ENCODE data around the gene AGPAT2. TPM values are rescaled to one million over a fixed set of nuclear protein-coding genes. Genes with fewer than 3 reads are reported as not detected.

AGPAT2 gene
- total and polyA plus RNA-seq, 2 of the 4 experiments (the other 2 are of a cell fraction) = 16.1 to 39.5 TPM

DNA sequence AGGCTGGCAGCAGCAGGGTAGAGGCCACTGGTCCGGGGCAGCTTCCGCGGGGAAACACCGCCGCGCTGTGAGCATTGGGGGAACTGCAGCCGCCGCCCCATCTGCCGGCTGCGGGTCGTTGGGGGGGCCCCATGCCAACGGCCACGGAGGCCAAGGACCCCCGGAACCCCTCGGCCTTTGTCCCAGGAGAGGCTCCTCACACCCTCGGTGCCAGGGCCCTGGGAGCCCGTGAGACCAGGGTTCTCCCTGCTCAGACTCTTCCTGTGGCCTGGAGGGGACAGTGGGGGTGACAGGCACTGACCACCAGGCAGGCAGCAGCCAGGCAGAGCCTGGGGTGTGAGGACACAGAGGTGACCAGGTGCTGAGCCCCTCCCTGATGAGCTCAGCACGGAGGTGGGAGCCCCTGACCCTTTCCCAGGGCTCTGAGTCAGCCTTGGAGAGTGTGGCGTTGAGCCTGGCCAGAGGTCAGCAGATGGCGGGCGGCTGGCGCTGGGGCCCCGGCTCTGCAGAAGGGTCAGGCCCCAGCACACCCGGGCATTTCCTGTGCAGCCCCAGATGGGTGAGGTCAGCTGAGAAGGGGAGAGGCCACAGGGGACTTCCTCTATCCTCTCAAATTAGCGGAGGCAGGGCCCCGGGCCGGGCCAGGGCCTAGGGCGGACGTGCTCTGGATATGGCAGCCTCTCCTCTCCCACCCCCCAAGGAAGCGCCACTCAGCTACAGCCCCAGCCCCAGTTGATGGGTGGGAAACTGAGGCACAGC lies 42.5 kb downstream of the AGPAT2 start:
- no peak overlapping the region for H3K18ac ChIP-seq (ENCODE audit: low read depth, low read length)
- no peak overlapping the region; the same call in 1 of the 2 replicates for H4K91ac ChIP-seq (ENCODE audit: insufficient read depth, low read depth, low read length)
- peak; percentile 28 for DNase-seq
- no peaks in the 10 kb centered on the region for H3K79me1 ChIP-seq (ENCODE audit: low read depth in 1 of 2, low read length in 2 of 2)
- no peaks in the 10 kb centered on the region for H3K9me1 ChIP-seq (ENCODE audit: insufficient read depth, low read length)
- peak overlapping the region; percentile 79 for H2AFZ ChIP-seq (replicated peaks; ENCODE audit: low read length, poor library complexity)
- in situ Hi-C loops (cut with MboI; ENCODE audit: low sequenced_read_pairs) = no loop called here
- no peak overlapping the region for H3K23ac ChIP-seq (ENCODE audit: low read depth, low read length)
- no peak overlapping the region; the same call in 1 of the 2 replicates for H3K56ac ChIP-seq (ENCODE audit: extremely low read depth, insufficient read depth, low read length)
- no peaks in the 10 kb centered on the region for H4K20me1 ChIP-seq (ENCODE audit: insufficient read depth, low read length)
- dilution Hi-C loops (cut with HindIII; ENCODE audit: low sequenced_read_pairs, unreplicated experiment) = no loop called here
- H2BK120ac ChIP-seq (ENCODE audit: low read depth, low read length) = no peak overlapping the region
- H3K14ac ChIP-seq (replicated peaks; ENCODE audit: low read depth, low read length) = no peak overlapping the region
- peak overlapping the region; percentile 30; the same call in 1 of the 2 replicates for H3K4me2 ChIP-seq (ENCODE audit: low read depth, low read length)
- peaks cover 20% of the 10 kb centered on the region for H3K27me3 ChIP-seq (ENCODE audit: control insufficient read depth, insufficient read depth, low read length)
- no TSS peak for BruUV-seq (replicated peaks)
- ATAC-seq (ENCODE audit: low read depth) = peak; percentile 97
- WGBS, 2 experiments (ENCODE audit: extremely low coverage in 2 of 2, insufficient read length in 1 of 2) = 6% methylated on average over 14 of the region's 30 CpGs; no CpG with 5 or more reads in 1 of the 2 experiments
- H3K9ac ChIP-seq (ENCODE audit: low read depth, low read length) = no peak overlapping the region
- no peak overlapping the region for H3K4me3 ChIP-seq (ENCODE audit: insufficient read depth, low read depth, low read length)
- no peak overlapping the region for H2AK5ac ChIP-seq (ENCODE audit: low read depth, low read length)
- H2BK5ac ChIP-seq (ENCODE audit: low read depth, low read length, poor library complexity, severe bottlenecking) = no peak overlapping the region
- H3K27ac ChIP-seq (ENCODE audit: insufficient read depth, low read length) = no peak overlapping the region
- H2BK15ac ChIP-seq (ENCODE audit: low read depth, low read length) = no peak overlapping the region
- ChIA-PET CTCF (interaction anchor here (1.2 kb wide), 2 partner anchors 10 to 160 kb away, joined by 3 read pairs; no protein-coding TSS in a partner anchor), POLR2A (ENCODE audit: unreplicated experiment) (no interaction called here)
- H3K36me3 ChIP-seq (ENCODE audit: control insufficient read depth, insufficient read depth, low read length) = no peaks in the 10 kb centered on the region
- H3K4me1 ChIP-seq (ENCODE audit: control insufficient read depth, insufficient read depth, low read length) = peaks cover 4% of the 10 kb centered on the region; the same call in 1 of the 2 replicates
- H2BK20ac ChIP-seq (ENCODE audit: low read depth, low read length) = no peak overlapping the region
- H3K4ac ChIP-seq (ENCODE audit: low read depth, low read length) = no peak overlapping the region
- TF ChIP-seq POLR2A (IDR thresholded peaks at IDR 0.05; ENCODE audit: low read depth, low read length) = no peak
- no peak for TF ChIP-seq MAFK (IDR thresholded peaks at IDR 0.05; ENCODE audit: low read depth, low read length)
- TF ChIP-seq BHLHE40 (IDR thresholded peaks at IDR 0.05; ENCODE audit: low read depth, low read length) = 0 out of 2 replicates have a peak, but pooled peaks have one; percentile 51
- peak; percentile 42; the same call in 1 of the 2 replicates for TF ChIP-seq MXI1 (IDR thresholded peaks at IDR 0.05; ENCODE audit: borderline replicate concordance, low read depth, low read length)
- TF ChIP-seq RCOR1 (IDR thresholded peaks at IDR 0.05; ENCODE audit: insufficient replicate concordance, low read length) = no peak
- TF ChIP-seq, protein P1, sequence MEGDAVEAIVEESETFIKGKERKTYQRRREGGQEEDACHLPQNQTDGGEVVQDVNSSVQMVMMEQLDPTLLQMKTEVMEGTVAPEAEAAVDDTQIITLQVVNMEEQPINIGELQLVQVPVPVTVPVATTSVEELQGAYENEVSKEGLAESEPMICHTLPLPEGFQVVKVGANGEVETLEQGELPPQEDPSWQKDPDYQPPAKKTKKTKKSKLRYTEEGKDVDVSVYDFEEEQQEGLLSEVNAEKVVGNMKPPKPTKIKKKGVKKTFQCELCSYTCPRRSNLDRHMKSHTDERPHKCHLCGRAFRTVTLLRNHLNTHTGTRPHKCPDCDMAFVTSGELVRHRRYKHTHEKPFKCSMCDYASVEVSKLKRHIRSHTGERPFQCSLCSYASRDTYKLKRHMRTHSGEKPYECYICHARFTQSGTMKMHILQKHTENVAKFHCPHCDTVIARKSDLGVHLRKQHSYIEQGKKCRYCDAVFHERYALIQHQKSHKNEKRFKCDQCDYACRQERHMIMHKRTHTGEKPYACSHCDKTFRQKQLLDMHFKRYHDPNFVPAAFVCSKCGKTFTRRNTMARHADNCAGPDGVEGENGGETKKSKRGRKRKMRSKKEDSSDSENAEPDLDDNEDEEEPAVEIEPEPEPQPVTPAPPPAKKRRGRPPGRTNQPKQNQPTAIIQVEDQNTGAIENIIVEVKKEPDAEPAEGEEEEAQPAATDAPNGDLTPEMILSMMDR (conservative IDR thresholded peaks at IDR 0.05; ENCODE audit: low read depth, low read length) = peak; percentile 73
- TF ChIP-seq RAD21 (IDR thresholded peaks at IDR 0.05; ENCODE audit: low read length) = peak; percentile 75
- peak; percentile 46; the same call in 1 of the 2 replicates for TF ChIP-seq SMC3 (IDR thresholded peaks at IDR 0.05; ENCODE audit: low read depth, low read length)
- H3K9me3 ChIP-seq (ENCODE audit: control insufficient read depth, insufficient read depth, low read length) = 0 out of 2 replicates have a peak, but pooled peaks cover 2% of the 10 kb centered on the region
- H2AK9ac ChIP-seq (replicated peaks; ENCODE audit: low read depth, low read length, poor library complexity) = peak overlapping the region; percentile 76
- H4K5ac ChIP-seq (ENCODE audit: low read depth, low read length) = no peak overlapping the region
- intact Hi-C loops (cut with micrococcal nuclease) = no loop called here
- peak overlapping the region in 1 of 2 experiments; percentile 33; a peak in 2 of 4 replicates for H4K8ac ChIP-seq (ENCODE audit: low read depth in 2 of 2, low read length in 2 of 2)

Measured in IMR-90 (cell line).